Hepatocyte (in vitro differentiated cells): ENCODE data around the gene CYP4F8.

Experiments used
- EZH2 ChIP-seq: fragments of 200-600 bp; sonication (generic); IDR thresholded peaks from 2 replicates; pipeline ENCODE4 v1.6.1; 2016; ENCODE audit warnings: antibody characterized with exemption, mild to moderate bottlenecking, borderline replicate concordance
- TF ChIP-seq, protein P1 (sequence below): fragments of 200-600 bp; sonication (generic); IDR thresholded peaks from 2 replicates; pipeline ENCODE4 v1.5.1; 2016; ENCODE audit warnings: antibody characterized with exemption, mild to moderate bottlenecking; ENCODE audit not compliant: poor library complexity

DNA sequence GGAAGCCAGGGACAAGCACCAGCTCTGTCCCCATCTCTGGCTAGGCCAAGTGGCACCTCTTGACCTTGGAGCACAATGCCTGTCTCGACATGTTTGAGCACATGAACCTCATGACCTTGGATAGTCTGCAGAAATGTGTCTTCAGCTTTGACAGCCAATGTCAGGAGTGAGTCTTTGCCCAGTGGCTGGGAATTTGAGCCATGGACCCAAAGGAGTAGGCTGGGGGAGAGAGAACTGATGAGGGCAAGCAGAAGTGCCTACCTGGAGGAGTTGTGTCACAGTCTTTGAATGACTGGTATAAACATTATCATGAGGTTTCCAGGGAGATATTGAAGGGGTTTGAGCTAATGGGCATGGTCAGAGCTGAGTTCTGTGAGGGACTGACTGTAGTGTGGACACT is 51.2 kb downstream of the CYP4F8 start:
- TF ChIP-seq, protein P1, sequence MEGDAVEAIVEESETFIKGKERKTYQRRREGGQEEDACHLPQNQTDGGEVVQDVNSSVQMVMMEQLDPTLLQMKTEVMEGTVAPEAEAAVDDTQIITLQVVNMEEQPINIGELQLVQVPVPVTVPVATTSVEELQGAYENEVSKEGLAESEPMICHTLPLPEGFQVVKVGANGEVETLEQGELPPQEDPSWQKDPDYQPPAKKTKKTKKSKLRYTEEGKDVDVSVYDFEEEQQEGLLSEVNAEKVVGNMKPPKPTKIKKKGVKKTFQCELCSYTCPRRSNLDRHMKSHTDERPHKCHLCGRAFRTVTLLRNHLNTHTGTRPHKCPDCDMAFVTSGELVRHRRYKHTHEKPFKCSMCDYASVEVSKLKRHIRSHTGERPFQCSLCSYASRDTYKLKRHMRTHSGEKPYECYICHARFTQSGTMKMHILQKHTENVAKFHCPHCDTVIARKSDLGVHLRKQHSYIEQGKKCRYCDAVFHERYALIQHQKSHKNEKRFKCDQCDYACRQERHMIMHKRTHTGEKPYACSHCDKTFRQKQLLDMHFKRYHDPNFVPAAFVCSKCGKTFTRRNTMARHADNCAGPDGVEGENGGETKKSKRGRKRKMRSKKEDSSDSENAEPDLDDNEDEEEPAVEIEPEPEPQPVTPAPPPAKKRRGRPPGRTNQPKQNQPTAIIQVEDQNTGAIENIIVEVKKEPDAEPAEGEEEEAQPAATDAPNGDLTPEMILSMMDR: no peak
- no peak for TF ChIP-seq EZH2
